Glomerular endothelial cell (primary cell): ENCODE measurements around the gene WRAP53. TPM values are rescaled to one million over a fixed set of nuclear protein-coding genes. Genes with fewer than 3 reads are reported as not detected.

ENCODE experiments used
- DNase-seq: peaks from one replicate; pipeline ENCODE4 v3.0.0-alpha.2; 2011; ENCODE audit warnings: low read depth, low spot score; ENCODE audit errors: extremely low read depth
- total RNA-seq: library from RNA; depleted of rRNA; stranded (reverse); fragments of >200 nt; gene quantifications from 2 replicates; pipeline ENCODE4 v1.2.3, GENCODE V29; 2015

The WRAP53 gene
- total RNA-seq, 1 donor from 2014 or later, result 9.3 TPM

- no peak for DNase-seq
These were observed 10.7 kb upstream of the WRAP53 start for GRCh38 chr17:7677388-7678067.

- DNase-seq, result no peak
These were observed 3.3 kb upstream of the WRAP53 start for GRCh38 chr17:7684851-7685532.

- DNase-seq, result peak; percentile 81
These were observed 2.6 kb upstream of the WRAP53 start for GRCh38 chr17:7685533-7686221.

DNA sequence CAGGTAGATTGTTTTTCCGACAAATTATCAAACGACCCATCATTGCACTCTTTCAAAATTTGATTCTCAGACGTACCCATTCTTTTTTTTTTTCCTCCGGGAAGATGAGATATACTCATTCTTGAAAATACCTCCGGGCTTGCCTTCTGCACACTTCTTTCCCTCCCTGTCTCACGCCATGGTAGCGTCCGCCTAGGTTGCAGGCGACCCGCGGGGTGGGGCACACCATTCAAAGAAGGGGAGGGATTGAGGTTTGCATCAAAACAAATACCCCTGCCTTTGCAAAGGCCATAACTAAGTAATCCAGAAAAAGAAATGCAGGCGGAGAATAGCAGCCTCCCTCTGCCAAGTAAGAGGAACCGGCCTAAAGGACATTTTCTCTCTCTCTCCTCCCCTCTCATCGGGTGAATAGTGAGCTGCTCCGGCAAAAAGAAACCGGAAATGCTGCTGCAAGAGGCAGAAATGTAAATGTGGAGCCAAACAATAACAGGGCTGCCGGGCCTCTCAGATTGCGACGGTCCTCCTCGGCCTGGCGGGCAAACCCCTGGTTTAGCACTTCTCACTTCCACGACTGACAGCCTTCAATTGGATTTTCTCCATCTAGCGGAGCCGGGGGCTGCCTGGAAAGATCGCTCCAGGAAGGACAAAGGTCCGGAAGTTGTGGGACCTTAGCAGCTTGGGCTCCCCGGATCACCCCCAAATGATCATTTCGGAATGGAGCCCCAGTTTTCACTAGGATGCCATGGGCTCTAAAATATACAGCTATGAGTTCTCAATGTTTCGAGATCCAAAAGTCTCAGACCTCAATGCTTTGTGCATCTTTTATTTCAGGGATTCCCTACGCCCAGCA is 1.8 kb upstream of the WRAP53 start:
- DNase-seq, result peak; percentile 87

DNA sequence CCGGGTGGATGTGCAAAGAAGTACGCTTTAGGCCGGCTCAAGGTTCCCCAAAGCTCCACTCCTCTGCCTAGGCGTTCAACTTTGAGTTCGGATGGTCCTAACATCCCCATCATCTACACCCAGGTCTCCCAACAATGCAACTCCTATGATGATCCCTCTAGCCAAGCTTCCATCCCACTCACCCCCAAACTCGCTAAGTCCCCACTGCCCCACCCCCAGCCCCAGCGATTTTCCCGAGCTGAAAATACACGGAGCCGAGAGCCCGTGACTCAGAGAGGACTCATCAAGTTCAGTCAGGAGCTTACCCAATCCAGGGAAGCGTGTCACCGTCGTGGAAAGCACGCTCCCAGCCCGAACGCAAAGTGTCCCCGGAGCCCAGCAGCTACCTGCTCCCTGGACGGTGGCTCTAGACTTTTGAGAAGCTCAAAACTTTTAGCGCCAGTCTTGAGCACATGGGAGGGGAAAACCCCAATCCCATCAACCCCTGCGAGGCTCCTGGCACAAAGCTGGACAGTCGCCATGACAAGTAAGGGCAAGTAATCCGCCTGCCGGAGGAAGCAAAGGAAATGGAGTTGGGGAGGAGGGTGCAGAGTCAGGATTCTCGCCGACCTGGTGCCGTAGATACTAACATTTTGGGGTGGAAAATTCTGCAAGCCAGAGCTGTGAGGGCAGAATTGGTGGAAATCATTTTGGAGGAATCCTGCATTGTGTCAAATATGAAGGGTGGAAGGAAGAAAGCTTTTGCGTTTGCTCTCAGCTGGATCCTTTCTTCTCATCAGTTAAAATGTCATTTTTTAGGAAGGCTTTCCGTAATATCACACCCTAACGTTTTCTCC is 987 bp upstream of the WRAP53 start, which contains the start of gene TP53:
TSS of gene TP53 (minus strand) at position 419 of the 836 bp plus-strand sequence. CDS start 10,896 bp downstream, outside the sequence.
- DNase-seq, result peak; percentile 68

- no peak for DNase-seq
These were observed 585 bp downstream of the WRAP53 start for GRCh38 chr17:7688808-7689316.

GRCh38 chr17:7695586-7695985 is 7.3 kb downstream of the WRAP53 start:
- DNase-seq, result no peak

- no peak for DNase-seq
These were observed 9.7 kb downstream of the WRAP53 start for GRCh38 chr17:7697828-7698588.

DNA sequence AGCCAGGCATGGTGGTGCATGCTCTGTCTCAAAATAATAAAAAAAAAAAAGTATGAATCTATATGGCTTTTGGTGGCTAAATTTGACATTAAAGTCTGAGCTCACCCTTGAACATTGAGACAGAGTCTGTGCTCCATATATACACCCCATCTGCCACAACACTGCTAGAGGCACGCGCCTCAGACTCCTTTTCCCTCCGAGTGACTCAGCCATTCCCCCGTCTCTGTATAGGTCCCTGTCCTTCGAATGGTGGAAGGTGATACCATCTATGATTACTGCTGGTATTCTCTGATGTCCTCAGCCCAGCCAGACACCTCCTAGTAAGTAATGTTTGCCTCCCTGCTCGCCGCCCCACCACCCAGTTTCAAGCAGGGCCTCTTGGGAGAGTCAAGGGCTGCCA is 12.2 kb downstream of the WRAP53 start:
- no peak for DNase-seq

DNA sequence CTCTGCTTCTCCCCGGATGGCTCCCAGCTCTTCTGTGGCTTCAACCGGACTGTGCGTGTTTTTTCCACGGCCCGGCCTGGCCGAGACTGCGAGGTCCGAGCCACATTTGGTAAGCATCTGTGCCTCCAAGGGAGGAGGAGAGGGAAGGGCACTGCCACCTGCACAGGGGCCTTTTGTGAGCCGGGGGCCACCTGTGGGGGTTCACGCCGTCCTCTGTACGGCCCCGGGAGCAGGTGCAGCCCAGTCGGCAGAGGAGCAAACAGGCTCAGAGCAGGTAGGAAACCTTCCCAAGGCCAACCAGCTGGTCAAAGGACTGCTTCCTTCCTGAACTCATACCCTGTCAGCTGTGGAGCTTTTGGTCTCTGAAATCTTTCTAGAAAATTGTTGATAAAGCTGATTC is 13.4 kb downstream of the WRAP53 start:
- DNase-seq, result no peak

GRCh38 chr17:7702776-7703175 is 14.5 kb downstream of the WRAP53 start:
- DNase-seq, result no peak

- no peak for DNase-seq
These were observed 15.6 kb downstream of the WRAP53 start for GRCh38 chr17:7703584-7704479.

DNA sequence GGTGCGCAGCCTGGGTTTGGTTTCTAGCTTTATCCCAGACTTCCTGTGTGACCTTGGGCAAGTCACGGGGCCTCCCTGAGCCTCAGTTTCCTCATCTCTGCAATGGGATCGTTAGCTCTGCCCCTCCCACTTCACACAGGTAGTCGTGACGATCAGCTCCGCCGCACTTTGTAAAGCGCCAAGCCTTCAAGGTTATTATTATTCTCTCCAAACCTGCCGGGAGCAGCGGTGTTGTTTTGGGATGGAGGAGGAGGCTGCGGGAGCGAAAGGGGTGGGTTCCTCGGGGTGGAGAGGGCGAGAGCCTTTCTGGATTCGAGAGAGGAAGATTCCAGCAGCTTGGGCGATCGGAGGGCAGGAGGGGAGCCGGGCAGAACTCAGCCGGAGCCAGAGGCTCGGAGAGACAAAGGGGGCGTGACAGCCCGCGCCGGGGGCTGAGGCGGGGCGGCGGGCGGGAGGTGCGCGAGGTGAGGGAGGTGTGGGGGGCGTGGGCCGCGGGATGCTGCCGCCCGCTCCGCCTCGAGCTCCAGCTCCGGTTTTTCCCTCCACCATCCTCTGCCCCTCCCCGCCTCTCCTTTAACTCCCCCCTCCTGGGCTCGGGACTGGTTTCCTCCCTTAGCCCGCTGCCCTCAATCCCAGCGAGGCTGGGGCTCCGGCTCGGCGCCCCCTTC is 16.5 kb downstream of the WRAP53 start, which contains the start of gene EFNB3:
TSS of gene EFNB3 (plus strand) at position 602 of the 668 bp plus-strand sequence. CDS start 397 bp downstream, outside the sequence.
- no peak for DNase-seq

DNA sequence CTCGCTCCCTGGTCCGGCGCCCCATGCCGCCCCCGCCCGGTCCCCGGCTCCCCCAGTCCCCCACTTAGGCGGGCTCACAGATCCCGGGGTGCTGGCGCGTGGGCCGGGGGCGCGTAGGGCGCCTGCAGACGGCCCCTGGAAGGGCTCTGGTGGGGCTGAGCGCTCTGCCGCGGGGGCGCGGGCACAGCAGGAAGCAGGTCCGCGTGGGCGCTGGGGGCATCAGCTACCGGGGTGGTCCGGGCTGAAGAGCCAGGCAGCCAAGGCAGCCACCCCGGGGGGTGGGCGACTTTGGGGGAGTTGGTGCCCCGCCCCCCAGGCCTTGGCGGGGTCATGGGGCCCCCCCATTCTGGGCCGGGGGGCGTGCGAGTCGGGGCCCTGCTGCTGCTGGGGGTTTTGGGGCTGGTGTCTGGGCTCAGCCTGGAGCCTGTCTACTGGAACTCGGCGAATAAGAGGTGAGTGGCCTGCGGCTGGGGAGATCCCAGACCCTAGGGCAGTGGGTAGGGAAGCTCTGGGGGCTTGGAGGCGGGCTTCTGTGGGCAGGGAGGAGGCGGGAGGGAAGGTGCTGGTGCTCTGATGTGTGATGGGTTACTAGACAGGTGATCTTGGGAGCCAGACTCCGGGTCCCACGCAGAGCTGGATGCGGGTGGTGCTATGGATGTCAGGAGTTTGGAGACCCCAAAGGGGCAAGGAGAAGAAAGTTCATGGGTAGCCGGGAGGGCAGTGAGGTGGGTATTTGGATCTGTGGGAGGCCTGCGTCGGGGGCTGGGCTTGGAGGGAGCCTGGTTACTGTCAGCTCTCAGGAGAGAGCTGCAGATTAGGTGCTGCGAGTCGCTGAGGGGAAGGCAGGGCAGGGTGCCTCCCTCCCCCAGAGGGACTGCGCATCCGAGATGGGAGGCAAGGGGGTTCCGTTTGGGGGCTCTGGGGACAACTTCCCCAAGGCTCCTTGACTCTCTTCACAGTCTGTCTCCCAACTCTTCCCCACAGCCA is 17.3 kb downstream of the WRAP53 start:
- DNase-seq, result no peak

DNA sequence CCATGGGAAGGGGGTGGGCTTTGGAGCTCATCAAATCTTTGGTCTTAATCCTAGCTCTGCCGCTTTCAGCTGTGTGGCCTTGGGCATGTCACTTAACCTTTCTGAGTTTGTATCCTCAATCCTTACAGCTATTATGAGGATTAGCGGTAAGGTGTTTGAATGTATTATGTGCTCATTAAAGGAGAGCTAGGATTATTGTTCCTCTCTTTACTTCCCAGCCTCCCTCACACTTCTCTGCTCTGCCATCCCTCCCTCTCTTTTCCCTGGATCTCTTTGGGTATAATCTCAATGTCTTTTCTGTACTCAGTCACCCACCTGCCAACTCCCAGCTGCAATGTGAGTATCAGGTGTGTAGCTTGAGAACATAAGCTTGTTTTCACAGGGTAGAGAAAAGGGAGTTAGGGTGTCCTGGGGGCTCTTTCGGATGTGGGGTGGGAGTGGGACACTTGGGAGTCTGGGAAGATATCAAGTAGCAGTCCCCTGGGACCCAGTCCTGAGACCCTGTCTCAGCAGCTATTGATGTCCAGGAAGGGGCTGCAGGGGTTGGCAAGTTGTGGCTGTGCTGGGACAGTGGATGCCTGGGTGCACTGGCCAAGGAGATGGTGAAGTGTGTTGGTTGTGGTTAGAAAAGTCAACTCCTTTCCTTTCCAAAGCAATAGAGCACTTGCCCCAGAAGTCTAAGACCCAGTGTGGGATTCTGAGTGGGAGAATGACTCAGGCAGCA is 18.5 kb downstream of the WRAP53 start:
- no peak for DNase-seq
